Fibroblast of skin of left quadriceps (primary cell): ENCODE measurements around the gene C10orf67.
"Not testable (repeated sequence)": the region's sequence is repeated elsewhere in the genome, so short reads cannot be mapped to it uniquely, and the experiment has no call there.

Experiments used
- DNase-seq, 2 experiments: peaks; one replicate each; pipeline ENCODE4 v3.0.0-alpha.2; 2013; ENCODE audit warnings: low read depth in 2 of 2

The C10orf67 gene

GRCh38 chr10:23344241-23344841, at the start of gene C10orf67:
Gene C10orf67 (minus strand): TSS chr10:23344797. CDS start chr10:23344774, 23 bp downstream.
- no peak for DNase-seq

DNA sequence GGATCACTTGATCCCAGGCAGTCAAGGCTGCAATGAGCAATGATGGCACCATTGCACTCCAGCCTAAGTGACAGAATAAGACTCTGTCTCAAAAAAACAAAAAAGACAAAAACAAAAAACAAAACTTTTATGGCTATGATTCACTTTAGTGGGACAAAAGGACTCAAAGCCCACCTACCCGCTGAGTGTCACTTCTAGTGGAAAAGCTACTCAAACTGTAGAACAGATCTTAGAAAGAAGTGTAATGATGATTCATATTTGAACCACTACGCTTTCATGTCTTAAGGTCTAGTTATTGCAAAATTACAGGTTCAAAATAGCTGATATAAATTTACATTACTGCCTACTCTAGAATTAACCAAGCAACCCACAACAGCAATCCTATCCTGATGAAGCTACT, 47.2 kb upstream of the C10orf67 start:
- DNase-seq: no peak

GRCh38 chr10:23390809-23391208, 46.2 kb upstream of the C10orf67 start:
- DNase-seq: no peak

DNA sequence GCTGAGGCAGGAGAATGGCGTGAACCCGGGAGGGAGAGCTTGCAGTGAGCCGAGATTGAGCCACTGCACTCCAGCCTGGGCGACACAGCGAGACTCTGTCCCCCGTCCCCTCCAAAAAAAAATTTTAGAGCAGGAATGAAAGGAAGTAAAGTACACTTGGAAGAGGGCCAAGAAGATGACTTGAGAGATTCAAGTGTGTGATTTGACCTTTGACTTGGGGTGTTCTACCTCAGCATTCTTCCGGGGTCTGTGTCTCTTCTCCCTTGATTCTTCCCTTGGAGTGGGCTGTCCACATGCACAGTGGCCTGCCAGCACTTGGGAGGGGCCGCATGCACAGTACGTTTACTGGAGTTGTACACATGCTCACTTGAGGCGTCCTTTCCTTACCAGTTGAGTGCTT, 45.8 kb upstream of the C10orf67 start:
- not testable (repeated sequence) for DNase-seq

DNA sequence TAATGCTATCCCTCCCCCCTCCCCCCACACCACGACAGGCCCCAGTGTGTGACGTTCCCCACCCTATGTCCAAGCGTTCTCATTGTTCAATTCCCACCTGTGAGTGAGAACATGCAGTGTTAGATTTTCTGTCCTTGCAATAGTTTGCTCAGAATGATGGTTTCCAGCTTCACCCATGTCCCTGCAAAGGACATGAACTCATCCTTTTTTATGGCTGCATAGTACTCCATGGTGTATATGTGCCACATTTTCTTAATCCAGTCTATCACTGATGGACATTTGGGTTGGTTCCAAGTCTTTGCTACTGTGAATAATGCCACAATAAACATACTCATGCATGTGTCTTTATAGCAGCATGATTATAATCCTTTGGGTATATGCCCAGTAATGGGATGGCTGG, 42.9 kb upstream of the C10orf67 start:
- DNase-seq: not testable (repeated sequence)

DNA sequence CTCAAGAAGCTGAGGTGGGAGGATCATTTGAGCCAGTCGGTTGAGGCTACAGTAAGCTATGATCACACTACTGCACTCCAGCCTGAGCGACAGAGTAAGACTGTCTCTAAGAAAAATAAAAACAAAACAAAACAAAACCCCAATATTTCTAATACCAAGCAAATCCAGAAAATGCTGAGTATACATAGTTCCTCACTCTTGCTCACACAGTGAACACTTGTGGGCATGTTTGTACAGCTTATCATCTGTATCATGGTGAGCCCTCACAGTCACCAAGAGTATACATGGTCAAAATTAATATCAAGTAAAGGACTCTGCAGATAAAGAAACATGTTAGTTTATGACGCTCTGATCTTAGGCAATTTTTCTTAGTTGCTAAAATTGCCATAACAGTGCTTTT, 41.5 kb upstream of the C10orf67 start:
- no peak for DNase-seq

- no peak for DNase-seq
Observed at GRCh38 chr10:23384364-23384763, 39.8 kb upstream of the C10orf67 start.

DNA sequence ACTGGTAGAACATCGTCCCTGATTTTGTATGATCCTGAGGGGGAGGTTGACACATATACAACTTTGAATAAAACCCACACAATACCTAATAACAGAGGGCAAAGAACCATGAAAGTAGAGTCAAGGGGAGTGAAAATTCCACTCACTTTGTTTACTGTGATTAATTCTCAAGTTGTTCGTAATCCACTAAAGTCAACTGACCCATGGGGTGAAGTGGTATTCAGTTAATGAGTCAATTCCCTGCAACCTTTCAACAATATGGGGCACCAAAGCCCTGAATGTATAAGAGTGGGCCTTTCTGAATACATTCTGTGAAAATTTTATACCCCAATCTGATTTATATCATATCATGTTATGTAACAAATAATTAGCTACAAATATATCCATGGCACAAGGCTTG, 39.0 kb upstream of the C10orf67 start:
- DNase-seq: no peak

DNA sequence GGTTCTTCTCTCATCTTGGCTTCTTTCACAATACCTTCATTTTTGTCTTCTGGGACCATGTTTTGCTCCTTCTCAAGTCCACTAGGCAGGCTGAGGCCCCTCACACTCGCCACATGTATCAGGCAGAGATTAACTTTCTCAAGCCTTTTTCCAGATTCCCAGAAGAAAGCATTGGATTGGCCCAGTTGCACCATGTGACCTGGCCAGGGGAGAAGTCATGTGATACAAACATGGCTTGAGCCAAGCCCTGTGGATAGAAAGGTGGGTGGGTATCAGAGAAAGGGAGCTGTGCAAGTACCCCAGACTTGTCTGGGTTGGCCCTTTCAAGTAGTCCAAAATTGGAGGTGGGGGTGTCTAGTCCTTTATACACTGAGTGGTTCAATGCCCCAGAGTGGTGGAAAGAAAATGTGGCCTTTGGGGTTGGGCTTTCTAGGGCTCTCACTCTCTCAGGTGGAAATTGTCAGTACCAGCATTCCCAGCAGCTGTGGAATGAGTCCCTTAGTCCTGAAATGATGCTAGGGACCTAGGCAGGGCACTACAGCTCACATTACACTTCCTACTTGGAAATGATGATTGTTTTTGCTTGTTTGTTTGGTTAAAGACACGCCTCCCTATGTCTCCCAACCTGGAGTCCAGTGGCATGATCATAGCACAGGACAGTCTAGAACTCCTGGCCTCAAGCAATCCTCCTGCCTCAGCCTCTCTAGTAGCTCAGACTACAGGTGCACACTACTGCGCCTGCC, 36.9 kb upstream of the C10orf67 start:
- no peak for DNase-seq

- no peak for DNase-seq
Observed at GRCh38 chr10:23379686-23380085, 35.1 kb upstream of the C10orf67 start.

GRCh38 chr10:23376229-23376655, 31.6 kb upstream of the C10orf67 start:
- no peak for DNase-seq

DNA sequence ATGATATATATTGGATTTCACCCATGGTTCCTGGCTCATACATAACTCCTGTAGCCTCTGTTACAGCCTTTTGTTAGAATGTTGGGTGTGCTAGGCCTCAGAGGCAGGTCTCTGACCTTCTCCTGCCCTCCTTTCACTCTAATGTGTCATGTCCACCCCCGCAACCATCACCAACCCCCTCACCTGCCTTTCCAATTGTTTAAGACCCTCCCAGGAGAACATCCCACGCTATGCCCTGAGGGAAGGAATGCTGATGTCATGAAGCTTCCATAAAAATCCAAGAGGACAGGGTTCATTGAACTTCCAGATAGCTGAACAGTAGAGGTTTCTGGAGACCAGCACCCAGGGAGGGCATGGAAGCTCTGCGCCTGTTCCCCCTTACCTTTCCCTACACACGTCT, 30.8 kb upstream of the C10orf67 start:
- DNase-seq: no peak

- DNase-seq: no peak
Observed at GRCh38 chr10:23373156-23373555, 28.6 kb upstream of the C10orf67 start.

DNA sequence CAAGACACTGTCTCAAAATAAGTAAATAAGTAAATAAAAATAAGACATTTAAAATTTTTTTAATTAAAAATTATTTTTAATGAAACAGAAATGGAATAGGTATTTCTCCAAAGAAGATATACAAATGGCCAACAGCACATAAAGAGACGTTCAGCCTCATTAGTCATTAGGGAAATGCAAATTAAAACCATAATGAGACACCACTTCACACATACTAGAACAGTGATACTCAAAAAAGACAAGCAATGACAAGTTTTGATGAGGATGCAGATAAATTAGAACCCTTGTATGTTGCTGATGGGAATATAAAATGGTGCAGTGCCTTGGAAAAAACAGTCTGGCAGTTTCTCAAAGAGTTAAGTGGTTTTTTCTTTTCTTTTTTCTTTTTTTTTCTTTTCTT, 26.5 kb upstream of the C10orf67 start:
- DNase-seq: no peak

DNA sequence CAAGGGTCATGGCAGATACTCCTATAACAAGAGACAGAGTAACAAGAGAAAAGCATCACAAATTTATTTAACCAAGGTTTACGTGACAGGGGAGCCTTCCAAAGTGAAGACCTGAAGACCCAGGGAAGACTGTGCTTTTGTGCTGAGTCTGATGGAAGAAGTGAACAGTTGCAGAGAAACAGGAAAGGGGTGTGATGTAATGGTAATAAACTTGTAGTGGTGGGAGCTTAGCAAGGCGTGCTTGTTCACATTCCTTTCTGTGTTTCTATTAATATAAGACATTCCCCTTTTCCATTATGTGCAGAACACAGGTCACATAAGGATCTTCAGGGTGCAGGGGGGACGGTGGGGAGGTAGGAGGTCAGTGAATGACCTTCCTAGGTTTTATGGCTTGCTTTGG, 25.5 kb upstream of the C10orf67 start:
- DNase-seq: peak; percentile 27 to 36

DNA sequence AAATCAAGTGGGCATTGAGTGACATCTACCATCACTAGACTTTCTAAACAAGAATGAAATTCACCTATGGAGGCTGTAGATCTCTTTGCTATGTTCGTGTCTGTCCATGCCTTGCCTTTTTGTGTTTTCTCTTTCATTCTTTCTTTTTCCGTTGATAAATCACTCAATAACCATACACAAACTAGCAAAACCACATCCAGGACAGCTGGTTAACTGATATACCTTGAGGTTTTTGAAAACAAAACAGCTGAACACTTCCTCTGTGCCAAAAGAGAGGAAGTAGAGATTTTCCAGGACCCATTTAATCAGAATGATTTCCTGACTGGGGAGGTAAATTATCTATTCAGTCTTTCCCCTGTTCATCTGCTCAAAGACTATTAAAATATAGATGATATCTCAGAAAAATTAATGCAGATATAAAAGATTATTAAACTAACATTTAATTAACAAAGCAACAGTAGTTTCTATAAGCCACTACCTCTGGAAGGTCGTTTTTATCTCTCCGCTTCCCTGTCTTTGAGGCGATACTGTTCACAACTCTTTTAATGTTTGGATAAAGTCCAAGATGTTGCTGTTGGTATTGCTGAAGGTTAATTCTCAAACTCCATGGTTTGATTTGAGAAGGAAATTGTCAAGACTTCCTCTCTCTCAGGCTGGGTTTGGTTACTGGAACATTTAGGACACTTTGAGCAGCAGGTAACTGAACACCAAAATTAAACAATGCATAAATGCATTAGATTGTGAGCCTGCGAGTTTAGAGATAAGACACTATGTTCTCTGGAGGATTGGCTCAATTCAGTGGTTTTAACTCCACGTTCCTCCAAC, 24.4 kb upstream of the C10orf67 start:
- no peak for DNase-seq

DNA sequence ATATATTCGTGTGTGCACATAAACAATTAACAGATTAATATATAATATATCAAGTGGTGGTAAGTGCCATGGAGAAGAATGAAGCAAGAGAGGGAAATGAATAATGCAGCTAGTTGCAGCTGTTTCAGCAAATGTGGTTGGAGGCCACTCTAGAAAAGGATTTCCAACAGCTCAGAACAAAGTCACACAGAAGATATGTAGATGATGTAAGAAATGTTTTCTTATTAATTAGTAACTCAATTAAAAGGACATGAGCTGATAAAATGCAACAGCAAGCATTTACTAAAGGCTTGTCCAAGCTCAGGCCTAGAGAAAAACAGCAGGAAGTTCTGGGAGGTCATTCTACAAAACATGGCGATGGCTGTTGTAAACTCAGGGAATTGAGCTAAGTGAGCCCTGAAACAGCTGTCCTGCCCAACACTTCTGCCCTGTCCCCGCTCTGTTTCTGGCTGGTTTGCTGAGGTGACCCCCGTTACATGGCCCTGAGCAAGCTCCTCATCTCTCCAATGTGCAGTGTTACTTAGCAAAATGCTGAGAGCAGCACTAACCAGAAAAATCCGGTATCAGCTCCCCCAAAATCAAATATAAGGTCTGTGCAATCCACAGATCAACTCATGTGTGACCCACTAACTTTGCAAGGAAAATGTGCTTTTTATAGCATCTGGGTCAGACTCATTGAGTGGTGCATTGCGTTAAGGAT, 23.4 kb upstream of the C10orf67 start:
- no peak for DNase-seq

GRCh38 chr10:23365417-23366030, 20.9 kb upstream of the C10orf67 start:
- DNase-seq: not testable (repeated sequence)

- DNase-seq: no peak
Observed at GRCh38 chr10:23364378-23364777, 19.8 kb upstream of the C10orf67 start.

DNA sequence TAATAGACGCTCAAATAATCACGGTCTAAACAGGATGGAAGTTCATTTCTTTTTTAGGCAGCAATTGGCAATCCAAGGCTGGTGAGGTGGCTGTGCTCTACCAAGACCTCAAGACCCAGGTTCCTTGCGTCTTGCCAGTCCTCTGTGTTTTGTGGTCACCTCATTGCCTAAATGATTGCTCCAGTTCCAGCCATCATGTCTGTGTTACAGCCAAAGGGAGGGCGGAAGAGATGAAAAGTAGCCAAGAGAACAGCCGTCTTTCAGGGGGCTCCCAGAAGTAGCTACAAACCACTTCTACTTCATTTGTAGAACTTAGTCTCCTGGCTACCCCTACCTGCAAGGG, 19.2 kb upstream of the C10orf67 start:
- no peak for DNase-seq

GRCh38 chr10:23362879-23363792, 18.5 kb upstream of the C10orf67 start:
- DNase-seq: no peak
